B cell (primary cell): Measurements from ENCODE around the gene RNFT2. TPM values are rescaled to one million over a fixed set of nuclear protein-coding genes. Genes with fewer than 3 reads are reported as not detected.

Source experiments
- ATAC-seq: fragments of 200-7000 bp; cut with Tn5 transposase; one replicate; pipeline ENCODE4 v1.10.0; 2021; ENCODE audit warnings: low read depth, mild to moderate bottlenecking, moderate number of reproducible peaks, moderate library complexity
- CTCF ChIA-PET: fragments of 350-600 bp; sonication (Branson Sonifier 250); formaldehyde crosslinking; loops from one replicate; lab custom pipeline; 2021; ENCODE audit warnings: antibody characterized with exemption, inconsistent platforms; lab: Charles Lee
- POLR2A ChIA-PET: fragments of 350-600 bp; sonication (Branson Sonifier 250); formaldehyde crosslinking; loops from one replicate; lab custom pipeline; 2021; ENCODE audit warnings: antibody characterized with exemption; lab: Charles Lee
- DNase-seq: peaks from one replicate; pipeline ENCODE4 v3.0.0; 2013
- H2AFZ ChIP-seq: 2 replicates; pipeline ENCODE4 v1.6.1; 2012; ENCODE audit warnings: mild to moderate bottlenecking, low read depth, low read length; ENCODE audit not compliant: insufficient read depth, poor library complexity, severe bottlenecking
- H3K27ac ChIP-seq, 2 donors: 1 replicate in 1 of 2; 2 replicates in 1 of 2; pipeline ENCODE4 v1.5.1; 2012 to 2013; ENCODE audit warnings: low read length in 2 of 2, mild to moderate bottlenecking in 2 of 2, moderate library complexity in 1 of 2
- H3K27me3 ChIP-seq, 4 experiments: fragments of 200-600 bp in 1 of 4; sonication (generic) in 1 of 4; replicated peaks in 1 of 4; 1 replicate in 2 of 4; 2 replicates in 2 of 4; pipeline versions ENCODE4 v1.6.1 to v1.7.0; 2013 to 2016; ENCODE audit warnings: low read length in 3 of 4, mild to moderate bottlenecking in 2 of 4, mixed read lengths in 1 of 4, moderate library complexity in 1 of 4; ENCODE audit not compliant: insufficient read depth in 4 of 4, control insufficient read depth in 3 of 4; ENCODE audit errors: control extremely low read depth in 1 of 4
- H3K36me3 ChIP-seq, 2 experiments: replicated peaks in 1 of 2; 1 replicate in 1 of 2; 2 replicates in 1 of 2; pipeline versions ENCODE4 v1.6.1 to v1.7.1; 2013; ENCODE audit warnings: low read length in 1 of 2; ENCODE audit not compliant: insufficient read depth in 2 of 2, control insufficient read depth in 1 of 2; ENCODE audit errors: control extremely low read depth in 1 of 2, extremely low read depth in 1 of 2
- H3K4me1 ChIP-seq, 2 donors: fragments of 200-600 bp in 1 of 2; sonication (generic) in 1 of 2; 1 replicate in 1 of 2; 2 replicates in 1 of 2; pipeline versions ENCODE4 v1.5.1 to v1.6.1; 2013 to 2017; ENCODE audit warnings: low read length in 2 of 2; ENCODE audit not compliant: control insufficient read depth in 2 of 2, insufficient read depth in 2 of 2
- H3K4me2 ChIP-seq: replicated peaks from 2 replicates; pipeline ENCODE3; 2012; ENCODE audit warnings: mild to moderate bottlenecking, low read depth, low read length; ENCODE audit not compliant: poor library complexity, severe bottlenecking
- H3K4me3 ChIP-seq, 5 experiments: fragments of 200-600 bp in 1 of 5; sonication (generic) in 1 of 5; 1 replicate in 3 of 5; 2 replicates in 2 of 5; pipeline versions ENCODE4 v1.5.1 to v1.7.0; 2011 to 2016; ENCODE audit warnings: low read length in 4 of 5, mild to moderate bottlenecking in 4 of 5, low read depth in 2 of 5, control low read depth in 1 of 5, moderate library complexity in 1 of 5; ENCODE audit not compliant: insufficient read depth in 1 of 5; ENCODE audit errors: control extremely low read depth in 1 of 5, extremely low read depth in 1 of 5
- H3K79me2 ChIP-seq: fragments of 200-600 bp; sonication (generic); one replicate; pipeline ENCODE4 v1.6.0; 2016; ENCODE audit warnings: low read length; ENCODE audit not compliant: control insufficient read depth, insufficient read depth
- H3K9ac ChIP-seq: fragments of 200-600 bp; sonication (generic); 2 replicates; pipeline ENCODE4 v1.6.1; 2017; ENCODE audit warnings: mild to moderate bottlenecking, low read length, moderate library complexity
- H3K9me3 ChIP-seq, 3 donors: one replicate each; pipeline versions ENCODE4 v1.6.1 to v1.7.1; 2013; ENCODE audit warnings: low read length in 2 of 3; ENCODE audit not compliant: control insufficient read depth in 2 of 3, insufficient read depth in 1 of 3; ENCODE audit errors: control extremely low read depth in 1 of 3
- H4K20me1 ChIP-seq: 2 replicates; pipeline ENCODE4 v1.6.0; 2012; ENCODE audit warnings: mild to moderate bottlenecking, low read length; ENCODE audit not compliant: insufficient read depth, control insufficient read depth, poor library complexity, severe bottlenecking
- H3K27ac Mint-ChIP-seq: one replicate; pipeline ENCODE4 v1.8.0; 2021; ENCODE audit warnings: mixed read lengths
- H3K27me3 Mint-ChIP-seq: one replicate; pipeline ENCODE4 v1.8.0; 2021; ENCODE audit warnings: mixed read lengths
- H3K4me1 Mint-ChIP-seq: one replicate; pipeline ENCODE4 v1.8.0; 2021; ENCODE audit warnings: mixed read lengths
- H3K4me3 Mint-ChIP-seq: one replicate; pipeline ENCODE4 v1.8.0; 2021; ENCODE audit warnings: mixed read lengths
- H3K9me3 Mint-ChIP-seq: one replicate; pipeline ENCODE4 v1.8.0; 2022; ENCODE audit warnings: mixed read lengths; ENCODE audit not compliant: insufficient read depth
- EZH2 ChIP-seq: IDR thresholded peaks from 2 replicates; pipeline ENCODE4 v1.6.1; 2012; ENCODE audit warnings: borderline replicate concordance, low read depth, mild to moderate bottlenecking, moderate library complexity, low read length; ENCODE audit not compliant: insufficient read depth, poor library complexity, severe bottlenecking
- WGBS: methylation state at CpG from one replicate; pipeline ENCODE4 v1.1.5; 2013; ENCODE audit warnings: missing lambda C conversion rate; ENCODE audit not compliant: insufficient coverage; 5-methylcytosine and 5-hydroxymethylcytosine counted together
- intact Hi-C: fragments of 100-400 bp; cut with micrococcal nuclease; formaldehyde crosslinking; loops from one replicate; pipeline ENCODE4 v1.10.0; 2022
- polyA plus RNA-seq: library from polyadenylated mRNA; depleted of rRNA; stranded (reverse); fragments of >200 nt; gene quantifications from 2 replicates; pipeline ENCODE4 v1.2.3, GENCODE V29; 2012
- total RNA-seq, 2 donors: library from RNA; stranded (reverse); fragments of 120-200 nt in 1 of 2; gene quantifications; 1 replicate in 1 of 2; 2 replicates in 1 of 2; pipeline versions ENCODE4 v1.2.3 to v1.2.4, GENCODE V29; 2013 to 2022
- TF ChIP-seq, protein P1 (sequence below): fragments of 200-600 bp; IDR thresholded peaks from one replicate; pipeline ENCODE4 v1.8.0; 2022; ENCODE audit warnings: antibody characterized with exemption, mild to moderate bottlenecking

RNFT2 gene
- total and polyA plus RNA-seq, 2 donors (not counting 1 experiment from before 2014, with no cell fraction given), result 5.2 to 18.2 TPM

DNA sequence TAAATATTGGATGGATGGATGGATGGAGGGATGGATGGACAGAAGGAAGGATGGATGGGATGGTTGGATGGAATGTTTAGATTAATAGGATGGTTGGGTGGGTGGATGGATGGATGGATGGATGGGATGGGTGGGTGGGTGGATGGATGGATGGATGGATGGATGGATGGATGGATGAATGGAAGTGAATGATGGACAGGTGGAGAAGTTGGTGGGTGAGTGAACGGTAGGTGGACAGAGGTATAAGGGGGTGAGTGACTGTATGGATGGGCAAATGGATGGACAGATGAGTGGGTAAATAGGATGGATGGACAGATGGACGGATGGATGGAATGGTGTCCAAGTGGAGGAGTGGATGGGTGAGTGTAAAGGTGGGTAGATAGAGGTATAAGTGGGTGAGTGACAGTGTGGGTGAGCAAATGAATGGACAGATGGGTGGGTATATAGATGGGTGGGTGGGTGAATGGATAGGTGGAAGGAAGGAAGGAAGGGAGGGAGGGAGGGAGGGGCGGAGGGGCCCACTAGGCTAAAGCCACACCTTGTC, 101.2 kb downstream of the RNFT2 start:
- peaks cover 0 to 1% (median 0%) of the 10 kb centered on the region in 3 donors for H3K9me3 ChIP-seq
- no peak overlapping the region for H3K9ac ChIP-seq
- no peak overlapping the region for H2AFZ ChIP-seq
- H4K20me1 ChIP-seq, result no peaks in the 10 kb centered on the region
- Mint-ChIP-seq H3K27me3 (no peaks in the 10 kb centered on the region), H3K27ac (no peak overlapping the region), H3K9me3 (no peaks in the 10 kb centered on the region), H3K4me3 (no peak overlapping the region), H3K4me1 (peaks cover 12% of the 10 kb centered on the region)
- no peaks in the 10 kb centered on the region for H3K36me3 ChIP-seq
- ChIA-PET POLR2A (no interaction called here), CTCF (interaction anchor here (1.4 kb wide), 1 partner anchor 79 kb away, joined by 4 read pairs; no protein-coding TSS in a partner anchor)
- H3K4me1 ChIP-seq, result peaks cover 0 to 11% of the 10 kb centered on the region in 2 donors
- no peak for TF ChIP-seq EZH2
- TF ChIP-seq, protein P1, sequence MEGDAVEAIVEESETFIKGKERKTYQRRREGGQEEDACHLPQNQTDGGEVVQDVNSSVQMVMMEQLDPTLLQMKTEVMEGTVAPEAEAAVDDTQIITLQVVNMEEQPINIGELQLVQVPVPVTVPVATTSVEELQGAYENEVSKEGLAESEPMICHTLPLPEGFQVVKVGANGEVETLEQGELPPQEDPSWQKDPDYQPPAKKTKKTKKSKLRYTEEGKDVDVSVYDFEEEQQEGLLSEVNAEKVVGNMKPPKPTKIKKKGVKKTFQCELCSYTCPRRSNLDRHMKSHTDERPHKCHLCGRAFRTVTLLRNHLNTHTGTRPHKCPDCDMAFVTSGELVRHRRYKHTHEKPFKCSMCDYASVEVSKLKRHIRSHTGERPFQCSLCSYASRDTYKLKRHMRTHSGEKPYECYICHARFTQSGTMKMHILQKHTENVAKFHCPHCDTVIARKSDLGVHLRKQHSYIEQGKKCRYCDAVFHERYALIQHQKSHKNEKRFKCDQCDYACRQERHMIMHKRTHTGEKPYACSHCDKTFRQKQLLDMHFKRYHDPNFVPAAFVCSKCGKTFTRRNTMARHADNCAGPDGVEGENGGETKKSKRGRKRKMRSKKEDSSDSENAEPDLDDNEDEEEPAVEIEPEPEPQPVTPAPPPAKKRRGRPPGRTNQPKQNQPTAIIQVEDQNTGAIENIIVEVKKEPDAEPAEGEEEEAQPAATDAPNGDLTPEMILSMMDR, result no peak
- WGBS, result 100% methylated on average over 2 of the region's 3 CpGs
- no peaks in the 10 kb centered on the region for H3K27me3 ChIP-seq
- ATAC-seq (no peak), DNase-seq (no peak)
- no peak overlapping the region for H3K4me3 ChIP-seq
- H3K79me2 ChIP-seq, result no peaks in the 10 kb centered on the region
- H3K27ac ChIP-seq, result no peak overlapping the region
- intact Hi-C loops, result no loop called here
- no peak overlapping the region for H3K4me2 ChIP-seq

DNA sequence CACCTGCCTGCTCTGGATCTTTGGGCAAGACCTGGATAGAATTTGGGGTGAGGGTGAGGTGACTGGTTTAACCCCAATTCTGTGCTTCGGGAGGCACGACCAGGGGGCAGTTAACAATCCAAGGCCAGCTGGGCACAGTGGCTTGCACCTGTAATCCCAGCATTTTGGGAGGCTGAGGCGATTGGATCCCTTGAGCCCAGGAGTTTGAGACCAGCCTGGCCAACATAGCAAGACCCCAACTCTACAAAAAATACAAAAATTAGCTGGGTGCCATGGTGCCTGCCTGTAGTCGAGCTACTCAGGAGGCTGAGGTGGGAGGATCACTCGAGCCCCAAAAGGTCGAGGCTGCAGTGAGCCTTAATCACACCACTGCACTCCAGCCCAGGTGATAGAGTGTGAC, 105.0 kb downstream of the RNFT2 start:
- peaks cover 10% of the 10 kb centered on the region for H3K4me1 Mint-ChIP-seq
- Histone ChIP-seq H3K27ac (no peak overlapping the region), H3K36me3 (no peaks in the 10 kb centered on the region), H3K4me2 (no peak overlapping the region), H4K20me1 (no peaks in the 10 kb centered on the region), H2AFZ (no peak overlapping the region), H3K4me3 (no peak overlapping the region), H3K9me3 (peaks cover 0 to under 1% (median 0%) of the 10 kb centered on the region in 3 donors), H3K27me3 (no peaks in the 10 kb centered on the region), H3K79me2 (no peaks in the 10 kb centered on the region), H3K9ac (no peak overlapping the region), H3K4me1 (peaks cover 0 to 11% of the 10 kb centered on the region in 2 donors)
- CTCF ChIA-PET, result no interaction called here
- intact Hi-C loops, result no loop called here
- H3K27ac Mint-ChIP-seq, result no peak overlapping the region
- TF ChIP-seq EZH2, result no peak
- TF ChIP-seq, protein P1, result no peak
- H3K9me3 Mint-ChIP-seq, result no peaks in the 10 kb centered on the region
- DNase-seq, result no peak
- H3K4me3 Mint-ChIP-seq, result no peak overlapping the region
- WGBS, result 93% methylated on average over 4 of the region's 6 CpGs
- no peak for ATAC-seq
- H3K27me3 Mint-ChIP-seq, result no peaks in the 10 kb centered on the region
- POLR2A ChIA-PET, result no interaction called here
